Right atrium auricular region (tissue), 2 donors: ENCODE measurements around the gene RAB3IL1. TPM values are rescaled to one million over a fixed set of nuclear protein-coding genes. Genes with fewer than 3 reads are reported as not detected.

Experiments
- DNase-seq: peaks from one replicate; pipeline ENCODE4 v3.0.0-alpha.2; 2019; ENCODE audit warnings: low spot score
- H3K27ac ChIP-seq, 2 donors: fragments of 200-600 bp; sonication (generic); 1 replicate in 1 of 2; 2 replicates in 1 of 2; pipeline ENCODE4 v1.5.1; 2016 to 2019
- H3K27me3 ChIP-seq, 2 donors: fragments of 200-600 bp; sonication (generic); one replicate each; pipeline versions ENCODE4 v1.5.1 to v1.6.0; 2017 to 2019
- H3K36me3 ChIP-seq: fragments of 200-600 bp; sonication (generic); one replicate; pipeline ENCODE4 v1.5.1; 2016
- H3K4me1 ChIP-seq, 2 donors: fragments of 200-600 bp; sonication (generic); one replicate each; pipeline versions ENCODE4 v1.5.1 to v1.6.0; 2017 to 2019
- H3K4me3 ChIP-seq, 2 donors: fragments of 200-600 bp; sonication (generic); 1 replicate in 1 of 2; 2 replicates in 1 of 2; pipeline ENCODE4 v1.5.1; 2017 to 2019; ENCODE audit warnings: mild to moderate bottlenecking in 1 of 2, moderate library complexity in 1 of 2
- H3K9me3 ChIP-seq, 2 donors: fragments of 200-600 bp; sonication (generic); one replicate each; pipeline ENCODE4 v1.5.1; 2019
- total RNA-seq, 2 donors: library from RNA; depleted of rRNA; stranded (reverse); fragments of >200 nt; gene quantifications; one replicate each; pipeline ENCODE4 v1.1.0, GENCODE V29; 2016
- TF ChIP-seq, protein P1 (sequence below), 2 donors: fragments of 200-600 bp; sonication (generic); IDR thresholded peaks; one replicate each; pipeline ENCODE4 v1.5.1; 2019; ENCODE audit warnings: antibody characterized with exemption in 2 of 2

Gene RAB3IL1
- total RNA-seq, 2 donors from 2014 or later = 4.3 to 16.8 TPM

DNA sequence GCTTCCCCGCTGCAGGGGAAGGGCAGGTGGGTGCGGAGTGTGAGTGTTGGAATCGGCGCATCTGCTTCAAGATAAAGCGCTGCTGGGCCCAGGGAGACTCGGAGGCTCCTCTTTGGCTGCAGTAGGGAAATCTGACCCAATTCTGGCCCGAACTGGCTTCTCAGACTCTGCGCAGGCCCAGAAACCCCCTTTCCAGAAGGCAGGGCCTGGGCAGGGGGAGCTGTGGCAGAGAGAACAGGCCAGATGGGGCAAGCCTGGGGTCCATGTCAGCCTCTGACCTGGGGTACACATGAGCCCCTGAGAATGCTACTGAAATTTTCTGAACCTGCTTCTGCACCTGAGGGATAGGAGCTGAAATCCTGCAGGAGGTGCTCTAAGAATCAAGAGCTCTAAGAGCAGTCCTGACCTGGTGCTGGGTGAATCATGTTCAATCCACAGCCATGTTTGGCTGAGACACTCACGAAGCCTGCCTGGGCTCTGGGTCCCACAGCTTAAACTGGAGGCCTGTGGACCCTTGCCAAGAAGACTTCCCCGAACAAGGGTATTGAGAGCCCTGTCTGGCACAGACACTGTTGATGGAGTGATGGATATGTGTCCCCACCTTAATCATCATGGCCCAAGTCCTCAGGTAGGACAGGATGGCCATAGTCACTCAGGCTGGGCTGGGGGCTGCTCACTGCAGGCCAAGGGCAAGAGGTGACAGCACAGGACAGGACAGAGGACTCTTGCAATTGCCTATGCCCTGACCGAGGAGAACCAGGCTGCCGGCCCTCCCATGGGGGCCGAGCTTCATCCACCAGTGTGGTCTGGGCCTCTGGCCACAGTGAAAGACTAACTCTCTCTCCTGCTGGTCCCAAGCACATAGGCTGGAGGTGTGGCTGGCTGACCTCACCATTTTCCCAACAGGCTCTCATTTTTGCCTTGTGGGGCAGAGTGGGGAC lies 6.9 kb downstream of the RAB3IL1 start:
- peaks cover 26% of the 10 kb centered on the region for H3K36me3 ChIP-seq
- no peaks in the 10 kb centered on the region for H3K27me3 ChIP-seq
- H3K4me1 ChIP-seq = peaks cover 0 to 43% of the 10 kb centered on the region in 2 donors
- H3K27ac ChIP-seq = peak overlapping the region in 1 of 2 donors; percentile 40
- TF ChIP-seq, protein P1, sequence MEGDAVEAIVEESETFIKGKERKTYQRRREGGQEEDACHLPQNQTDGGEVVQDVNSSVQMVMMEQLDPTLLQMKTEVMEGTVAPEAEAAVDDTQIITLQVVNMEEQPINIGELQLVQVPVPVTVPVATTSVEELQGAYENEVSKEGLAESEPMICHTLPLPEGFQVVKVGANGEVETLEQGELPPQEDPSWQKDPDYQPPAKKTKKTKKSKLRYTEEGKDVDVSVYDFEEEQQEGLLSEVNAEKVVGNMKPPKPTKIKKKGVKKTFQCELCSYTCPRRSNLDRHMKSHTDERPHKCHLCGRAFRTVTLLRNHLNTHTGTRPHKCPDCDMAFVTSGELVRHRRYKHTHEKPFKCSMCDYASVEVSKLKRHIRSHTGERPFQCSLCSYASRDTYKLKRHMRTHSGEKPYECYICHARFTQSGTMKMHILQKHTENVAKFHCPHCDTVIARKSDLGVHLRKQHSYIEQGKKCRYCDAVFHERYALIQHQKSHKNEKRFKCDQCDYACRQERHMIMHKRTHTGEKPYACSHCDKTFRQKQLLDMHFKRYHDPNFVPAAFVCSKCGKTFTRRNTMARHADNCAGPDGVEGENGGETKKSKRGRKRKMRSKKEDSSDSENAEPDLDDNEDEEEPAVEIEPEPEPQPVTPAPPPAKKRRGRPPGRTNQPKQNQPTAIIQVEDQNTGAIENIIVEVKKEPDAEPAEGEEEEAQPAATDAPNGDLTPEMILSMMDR (IDR thresholded peaks at IDR 0.05) = no peak
- H3K9me3 ChIP-seq = no peaks in the 10 kb centered on the region
- no peak overlapping the region for H3K4me3 ChIP-seq
- DNase-seq = no peak

DNA sequence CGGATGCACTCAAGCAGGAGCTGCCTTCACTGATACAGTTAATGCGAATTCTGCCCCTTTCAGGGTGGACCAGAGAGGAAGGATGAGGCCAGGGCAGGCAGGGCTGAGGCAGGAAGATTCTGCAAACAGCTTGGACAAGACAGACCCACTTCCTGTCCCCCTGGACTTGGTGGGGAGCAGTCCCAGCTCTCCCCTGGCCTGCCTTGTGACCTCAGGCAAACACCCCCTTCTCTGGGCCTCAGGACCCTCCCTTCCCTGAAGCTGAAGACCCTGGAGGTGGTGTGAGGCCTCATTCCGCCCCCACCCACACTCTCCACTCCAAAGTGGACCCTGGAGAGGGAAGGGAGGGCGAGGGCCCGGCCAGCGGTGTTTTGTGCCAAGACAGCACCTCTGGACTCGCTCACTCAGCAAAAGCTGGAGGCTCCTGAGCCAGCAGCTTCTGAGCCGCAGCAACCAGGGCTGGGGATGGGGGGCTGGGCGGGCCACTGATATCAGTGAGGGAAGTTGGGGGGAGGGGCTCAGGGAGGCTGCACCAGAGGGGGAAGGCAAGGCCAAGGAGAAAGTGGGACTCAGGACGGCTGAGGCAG lies 8.5 kb downstream of the RAB3IL1 start:
- TF ChIP-seq, protein P1 (IDR thresholded peaks at IDR 0.05) = no peak
- Histone ChIP-seq H3K4me3 (no peak overlapping the region), H3K36me3 (peaks cover 34% of the 10 kb centered on the region), H3K9me3 (no peaks in the 10 kb centered on the region), H3K4me1 (peaks cover 0 to 43% of the 10 kb centered on the region in 2 donors), H3K27me3 (no peaks in the 10 kb centered on the region), H3K27ac (peak overlapping the region; percentile 8 to 27)
- DNase-seq = no peak

DNA sequence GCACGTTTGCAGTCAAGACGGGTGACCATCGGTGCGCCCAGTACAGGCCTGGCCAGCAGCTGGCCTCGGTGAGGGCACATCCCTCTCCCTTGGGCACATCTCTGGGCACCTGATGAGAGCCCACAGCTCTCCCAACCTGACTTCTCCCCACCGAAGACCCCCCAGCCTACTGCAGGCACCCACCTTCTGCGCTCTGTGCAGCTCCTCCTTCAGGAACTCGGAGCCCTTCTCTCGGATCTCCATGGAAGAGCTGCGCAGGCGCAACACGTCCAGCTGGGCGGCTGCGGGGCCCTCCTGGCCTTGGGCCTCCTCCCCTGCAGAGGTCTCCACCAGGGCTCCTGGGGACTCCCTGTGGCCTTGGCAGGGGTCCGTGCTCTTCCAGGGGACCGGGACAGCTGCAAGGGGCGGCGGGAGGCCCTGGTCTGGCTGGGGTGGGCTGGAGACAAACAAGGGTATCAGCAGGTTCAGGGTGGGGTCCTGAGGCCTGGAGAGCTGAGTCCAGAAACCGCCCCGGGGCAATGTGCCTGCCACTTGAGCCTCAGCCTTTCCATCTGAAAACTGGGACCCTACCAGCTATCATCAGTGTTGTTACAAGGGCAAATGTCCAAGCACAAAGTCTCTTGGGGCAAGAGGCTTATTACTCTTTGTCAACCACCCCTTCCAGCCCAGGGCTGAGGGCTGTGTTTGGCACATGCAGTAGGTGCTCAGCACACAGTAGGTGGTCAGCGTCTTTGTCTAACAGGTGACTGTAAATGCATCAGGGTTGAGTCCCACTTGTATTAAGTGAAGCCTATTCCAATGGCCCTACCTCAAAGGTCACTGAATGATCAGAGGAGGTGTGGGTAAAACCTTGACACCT lies 9.3 kb downstream of the RAB3IL1 start:
- no peak overlapping the region for H3K27ac ChIP-seq
- TF ChIP-seq, protein P1 (IDR thresholded peaks at IDR 0.05) = no peak
- no peaks in the 10 kb centered on the region for H3K27me3 ChIP-seq
- H3K4me1 ChIP-seq = peaks cover 0 to 43% of the 10 kb centered on the region in 2 donors
- no peak overlapping the region for H3K4me3 ChIP-seq
- no peak for DNase-seq
- H3K9me3 ChIP-seq = no peaks in the 10 kb centered on the region
- H3K36me3 ChIP-seq = peaks cover 34% of the 10 kb centered on the region

DNA sequence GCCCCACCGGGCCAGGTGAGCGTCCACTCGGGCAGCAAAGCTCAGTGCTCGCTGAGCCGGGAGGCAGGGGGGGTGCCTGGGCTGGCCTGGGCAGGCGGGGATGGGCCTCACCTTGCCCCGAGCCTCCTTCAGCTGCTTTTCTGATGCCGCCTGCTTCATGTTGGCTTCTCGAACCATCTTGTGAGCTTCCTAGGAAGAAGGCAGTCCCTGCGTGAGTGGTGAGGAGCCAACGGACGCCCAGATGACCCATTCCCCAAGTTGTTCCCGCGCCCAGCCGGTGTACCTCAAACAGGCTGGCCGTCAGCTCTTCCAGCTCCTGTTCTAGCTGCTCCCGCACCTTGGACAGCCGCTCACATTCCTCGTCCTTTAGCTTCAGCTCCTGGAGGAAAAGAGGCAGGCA lies 10.1 kb downstream of the RAB3IL1 start:
- Histone ChIP-seq H3K4me3 (no peak overlapping the region), H3K4me1 (peaks cover 0 to 42% of the 10 kb centered on the region in 2 donors), H3K9me3 (no peaks in the 10 kb centered on the region), H3K36me3 (peaks cover 34% of the 10 kb centered on the region), H3K27me3 (no peaks in the 10 kb centered on the region), H3K27ac (no peak overlapping the region)
- DNase-seq = no peak
- TF ChIP-seq, protein P1 (IDR thresholded peaks at IDR 0.05) = no peak

DNA sequence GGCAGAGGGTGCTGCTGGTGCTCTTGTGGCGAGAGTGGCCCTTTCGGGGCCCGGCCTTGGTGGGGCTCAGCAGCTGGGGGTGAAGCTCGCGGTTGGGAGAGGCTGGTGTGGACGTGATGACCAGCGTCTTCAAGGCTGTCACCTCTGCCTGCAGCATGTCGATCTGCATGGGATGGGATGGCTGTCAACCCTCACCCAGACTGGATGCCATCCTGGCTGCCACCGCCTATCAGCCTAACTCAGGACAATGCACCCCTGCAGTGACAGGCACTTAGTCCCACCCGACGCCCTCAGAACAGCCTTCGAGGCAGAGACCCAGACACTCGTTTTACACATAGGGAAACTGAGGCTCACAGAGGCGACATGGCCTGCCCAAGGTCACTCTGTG lies 10.8 kb downstream of the RAB3IL1 start:
- TF ChIP-seq, protein P1 (IDR thresholded peaks at IDR 0.05) = no peak
- H3K9me3 ChIP-seq = no peaks in the 10 kb centered on the region
- no peaks in the 10 kb centered on the region for H3K27me3 ChIP-seq
- no peak overlapping the region for H3K4me3 ChIP-seq
- H3K4me1 ChIP-seq = peaks cover 0 to 34% of the 10 kb centered on the region in 2 donors
- peaks cover 34% of the 10 kb centered on the region for H3K36me3 ChIP-seq
- no peak overlapping the region for H3K27ac ChIP-seq
- DNase-seq = no peak
